B cell (primary cell): ENCODE data around the gene KATNIP. TPM values are rescaled to one million over a fixed set of nuclear protein-coding genes. Genes with fewer than 3 reads are reported as not detected.

Source experiments
- ATAC-seq: fragments of 200-7000 bp; cut with Tn5 transposase; one replicate; pipeline ENCODE4 v1.10.0; 2021; ENCODE audit warnings: low read depth, mild to moderate bottlenecking, moderate number of reproducible peaks, moderate library complexity
- CTCF ChIA-PET: fragments of 350-600 bp; sonication (Branson Sonifier 250); formaldehyde crosslinking; loops from one replicate; lab custom pipeline; 2021; ENCODE audit warnings: antibody characterized with exemption, inconsistent platforms; lab: Charles Lee
- POLR2A ChIA-PET: fragments of 350-600 bp; sonication (Branson Sonifier 250); formaldehyde crosslinking; loops from one replicate; lab custom pipeline; 2021; ENCODE audit warnings: antibody characterized with exemption; lab: Charles Lee
- DNase-seq: peaks from one replicate; pipeline ENCODE4 v3.0.0; 2013
- H2AFZ ChIP-seq: 2 replicates; pipeline ENCODE4 v1.6.1; 2012; ENCODE audit warnings: mild to moderate bottlenecking, low read depth, low read length; ENCODE audit not compliant: insufficient read depth, poor library complexity, severe bottlenecking
- H3K27ac ChIP-seq, 2 donors: 1 replicate in 1 of 2; 2 replicates in 1 of 2; pipeline ENCODE4 v1.5.1; 2012 to 2013; ENCODE audit warnings: low read length in 2 of 2, mild to moderate bottlenecking in 2 of 2, moderate library complexity in 1 of 2
- H3K27me3 ChIP-seq, 4 experiments: fragments of 200-600 bp in 1 of 4; sonication (generic) in 1 of 4; replicated peaks in 1 of 4; 1 replicate in 2 of 4; 2 replicates in 2 of 4; pipeline versions ENCODE4 v1.6.1 to v1.7.0; 2013 to 2016; ENCODE audit warnings: low read length in 3 of 4, mild to moderate bottlenecking in 2 of 4, mixed read lengths in 1 of 4, moderate library complexity in 1 of 4; ENCODE audit not compliant: insufficient read depth in 4 of 4, control insufficient read depth in 3 of 4; ENCODE audit errors: control extremely low read depth in 1 of 4
- H3K36me3 ChIP-seq, 2 experiments: replicated peaks in 1 of 2; 1 replicate in 1 of 2; 2 replicates in 1 of 2; pipeline versions ENCODE4 v1.6.1 to v1.7.1; 2013; ENCODE audit warnings: low read length in 1 of 2; ENCODE audit not compliant: insufficient read depth in 2 of 2, control insufficient read depth in 1 of 2; ENCODE audit errors: control extremely low read depth in 1 of 2, extremely low read depth in 1 of 2
- H3K4me1 ChIP-seq, 2 donors: fragments of 200-600 bp in 1 of 2; sonication (generic) in 1 of 2; 1 replicate in 1 of 2; 2 replicates in 1 of 2; pipeline versions ENCODE4 v1.5.1 to v1.6.1; 2013 to 2017; ENCODE audit warnings: low read length in 2 of 2; ENCODE audit not compliant: control insufficient read depth in 2 of 2, insufficient read depth in 2 of 2
- H3K4me2 ChIP-seq: replicated peaks from 2 replicates; pipeline ENCODE3; 2012; ENCODE audit warnings: mild to moderate bottlenecking, low read depth, low read length; ENCODE audit not compliant: poor library complexity, severe bottlenecking
- H3K4me3 ChIP-seq, 5 experiments: fragments of 200-600 bp in 1 of 5; sonication (generic) in 1 of 5; 1 replicate in 3 of 5; 2 replicates in 2 of 5; pipeline versions ENCODE4 v1.5.1 to v1.7.0; 2011 to 2016; ENCODE audit warnings: low read length in 4 of 5, mild to moderate bottlenecking in 4 of 5, low read depth in 2 of 5, control low read depth in 1 of 5, moderate library complexity in 1 of 5; ENCODE audit not compliant: insufficient read depth in 1 of 5; ENCODE audit errors: control extremely low read depth in 1 of 5, extremely low read depth in 1 of 5
- H3K79me2 ChIP-seq: fragments of 200-600 bp; sonication (generic); one replicate; pipeline ENCODE4 v1.6.0; 2016; ENCODE audit warnings: low read length; ENCODE audit not compliant: control insufficient read depth, insufficient read depth
- H3K9ac ChIP-seq: fragments of 200-600 bp; sonication (generic); 2 replicates; pipeline ENCODE4 v1.6.1; 2017; ENCODE audit warnings: mild to moderate bottlenecking, low read length, moderate library complexity
- H3K9me3 ChIP-seq, 3 donors: one replicate each; pipeline versions ENCODE4 v1.6.1 to v1.7.1; 2013; ENCODE audit warnings: low read length in 2 of 3; ENCODE audit not compliant: control insufficient read depth in 2 of 3, insufficient read depth in 1 of 3; ENCODE audit errors: control extremely low read depth in 1 of 3
- H4K20me1 ChIP-seq: 2 replicates; pipeline ENCODE4 v1.6.0; 2012; ENCODE audit warnings: mild to moderate bottlenecking, low read length; ENCODE audit not compliant: insufficient read depth, control insufficient read depth, poor library complexity, severe bottlenecking
- H3K27ac Mint-ChIP-seq: one replicate; pipeline ENCODE4 v1.8.0; 2021; ENCODE audit warnings: mixed read lengths
- H3K27me3 Mint-ChIP-seq: one replicate; pipeline ENCODE4 v1.8.0; 2021; ENCODE audit warnings: mixed read lengths
- H3K4me1 Mint-ChIP-seq: one replicate; pipeline ENCODE4 v1.8.0; 2021; ENCODE audit warnings: mixed read lengths
- H3K4me3 Mint-ChIP-seq: one replicate; pipeline ENCODE4 v1.8.0; 2021; ENCODE audit warnings: mixed read lengths
- H3K9me3 Mint-ChIP-seq: one replicate; pipeline ENCODE4 v1.8.0; 2022; ENCODE audit warnings: mixed read lengths; ENCODE audit not compliant: insufficient read depth
- CTCF ChIP-seq: fragments of 200-600 bp; IDR thresholded peaks from one replicate; pipeline ENCODE4 v1.8.0; 2022; ENCODE audit warnings: antibody characterized with exemption, mild to moderate bottlenecking
- EZH2 ChIP-seq: IDR thresholded peaks from 2 replicates; pipeline ENCODE4 v1.6.1; 2012; ENCODE audit warnings: borderline replicate concordance, low read depth, mild to moderate bottlenecking, moderate library complexity, low read length; ENCODE audit not compliant: insufficient read depth, poor library complexity, severe bottlenecking
- WGBS: methylation state at CpG from one replicate; pipeline ENCODE4 v1.1.5; 2013; ENCODE audit warnings: missing lambda C conversion rate; ENCODE audit not compliant: insufficient coverage; 5-methylcytosine and 5-hydroxymethylcytosine counted together
- intact Hi-C: fragments of 100-400 bp; cut with micrococcal nuclease; formaldehyde crosslinking; loops from one replicate; pipeline ENCODE4 v1.10.0; 2022
- polyA plus RNA-seq: library from polyadenylated mRNA; depleted of rRNA; stranded (reverse); fragments of >200 nt; gene quantifications from 2 replicates; pipeline ENCODE4 v1.2.3, GENCODE V29; 2012
- total RNA-seq, 2 donors: library from RNA; stranded (reverse); fragments of 120-200 nt in 1 of 2; gene quantifications; 1 replicate in 1 of 2; 2 replicates in 1 of 2; pipeline versions ENCODE4 v1.2.3 to v1.2.4, GENCODE V29; 2013 to 2022

KATNIP gene
- total and polyA plus RNA-seq, 2 donors (not counting 1 experiment from before 2014, with no cell fraction given) = 21.2 to 49.9 TPM

- intact Hi-C loops = no loop called here
- H3K79me2 ChIP-seq = no peaks in the 10 kb centered on the region
- 95% methylated on average over 5 of the region's 8 CpGs for WGBS
- no peaks in the 10 kb centered on the region for H3K27me3 ChIP-seq
- Mint-ChIP-seq H3K27ac (no peak overlapping the region), H3K27me3 (no peaks in the 10 kb centered on the region), H3K4me1 (peaks cover 3% of the 10 kb centered on the region), H3K9me3 (no peaks in the 10 kb centered on the region), H3K4me3 (no peak overlapping the region)
- ChIA-PET POLR2A (no interaction called here), CTCF (no interaction called here)
- TF ChIP-seq CTCF (no peak), EZH2 (no peak)
- no peak overlapping the region for H3K4me3 ChIP-seq
- ATAC-seq (no peak), DNase-seq (no peak)
- H3K9ac ChIP-seq = no peak overlapping the region
- no peak overlapping the region for H3K4me2 ChIP-seq
- no peak overlapping the region for H3K27ac ChIP-seq
- H3K36me3 ChIP-seq = peaks cover 0 to 4% of the 10 kb centered on the region in 2 experiments
- H3K4me1 ChIP-seq = no peaks in the 10 kb centered on the region
- H4K20me1 ChIP-seq = no peaks in the 10 kb centered on the region
- no peaks in the 10 kb centered on the region for H3K9me3 ChIP-seq
- no peak overlapping the region for H2AFZ ChIP-seq
These were observed 21.7 kb downstream of the KATNIP start for GRCh38 chr16:27571433-27572326.

- ATAC-seq = no peak
- no peak overlapping the region for H3K27ac Mint-ChIP-seq
- Histone ChIP-seq H3K27me3 (no peaks in the 10 kb centered on the region), H3K36me3 (peaks cover 0 to 4% of the 10 kb centered on the region in 2 experiments), H3K4me1 (no peaks in the 10 kb centered on the region), H3K9ac (no peak overlapping the region), H2AFZ (no peak overlapping the region), H3K4me2 (no peak overlapping the region), H3K4me3 (no peak overlapping the region), H3K9me3 (no peaks in the 10 kb centered on the region), H3K79me2 (no peaks in the 10 kb centered on the region), H4K20me1 (no peaks in the 10 kb centered on the region), H3K27ac (no peak overlapping the region)
- 94% methylated on average over 6 of the region's 6 CpGs for WGBS
- CTCF ChIA-PET = no interaction called here
- TF ChIP-seq EZH2 = no peak
- no peak for TF ChIP-seq CTCF
- no peak for DNase-seq
- H3K9me3 Mint-ChIP-seq = no peaks in the 10 kb centered on the region
- intact Hi-C loops = no loop called here
- H3K4me1 Mint-ChIP-seq = no peaks in the 10 kb centered on the region
- POLR2A ChIA-PET = no interaction called here
- H3K4me3 Mint-ChIP-seq = no peak overlapping the region
- no peaks in the 10 kb centered on the region for H3K27me3 Mint-ChIP-seq
These were observed 22.8 kb downstream of the KATNIP start for GRCh38 chr16:27572711-27573110.
